HepG2 (cell line): ENCODE measurements around the gene AP4M1. TPM values are rescaled to one million over a fixed set of nuclear protein-coding genes. Genes with fewer than 3 reads are reported as not detected.
A peak's percentile ranks its signal among the peaks of the same experiment; 100 is the strongest.

Experiments
- DMTF1 ChIP-seq: sonication (generic); formaldehyde crosslinking; IDR thresholded peaks from 2 replicates; pipeline ENCODE4 v1.4.0; 2020; ENCODE audit warnings: mild to moderate bottlenecking, missing genetic modification reagents
- GATA4 ChIP-seq: sonication (generic); IDR thresholded peaks from 2 replicates; pipeline ENCODE4 v1.6.1; 2016; ENCODE audit warnings: antibody characterized with exemption, low read depth, borderline replicate concordance
- IRF1 ChIP-seq: sonication (generic); formaldehyde crosslinking; IDR thresholded peaks from 2 replicates; pipeline ENCODE4 v1.4.0; 2020; ENCODE audit warnings: low read depth, mild to moderate bottlenecking, missing genetic modification reagents
- NFE2L2 ChIP-seq: fragments of 150-350 bp; IDR thresholded peaks from 2 replicates; pipeline ENCODE4 v1.6.1; 2014; ENCODE audit warnings: low read length
- POLR2AphosphoS2 ChIP-seq: IDR thresholded peaks from 2 replicates; pipeline ENCODE4 v1.6.1; 2011; ENCODE audit warnings: low read depth, low read length, improper control_type of control experiment
- RERE ChIP-seq: IDR thresholded peaks from 2 replicates; pipeline ENCODE4 v1.6.1; 2016; ENCODE audit warnings: low read depth, missing genetic modification reagents, missing compliant biosample characterization
- ZNF24 ChIP-seq: fragments of 450-650 bp; IDR thresholded peaks from 2 replicates; pipeline ENCODE4 v1.6.1; 2017; ENCODE audit warnings: antibody characterized with exemption, mild to moderate bottlenecking
- polyA plus RNA-seq, 8 experiments: library from polyadenylated mRNA; depleted of rRNA in 3 of 8; stranded (reverse) in 7 of 8; unstranded in 1 of 8; fragments of >200 nt; fragmentation: Illumina TruSeq in 4 of 8; extraction: Trizol in 4 of 8; gene quantifications; 2 replicates each; pipeline versions ENCODE4 v1.2.1 to v1.2.3, GENCODE V29; 2011 to 2016; ENCODE audit warnings: low read depth in 4 of 8, missing spikeins in 1 of 8, mixed read lengths in 1 of 8; ENCODE audit not compliant: insufficient read depth in 1 of 8
- total RNA-seq, 5 experiments: library from RNA; depleted of rRNA; stranded (reverse); fragments of >200 nt; fragmentation: Illumina TruSeq; extraction: Trizol; gene quantifications; 2 replicates each; pipeline ENCODE4 v1.2.3, GENCODE V29; 2016; ENCODE audit warnings: low read depth in 1 of 5
- TF ChIP-seq, protein P1 (sequence below), 2 experiments: sonication (generic) in 1 of 2; formaldehyde crosslinking in 1 of 2; IDR thresholded peaks; 2 replicates each; pipeline versions ENCODE4 v1.6.1 to v1.9.0; 2014 to 2022; ENCODE audit warnings: antibody characterized with exemption in 1 of 2, borderline replicate concordance in 1 of 2, inconsistent platforms in 1 of 2, low read depth in 1 of 2, missing genetic modification reagents in 1 of 2
- TF ChIP-seq, protein P2 (sequence below), 2 experiments: sonication (generic) in 1 of 2; formaldehyde crosslinking in 1 of 2; IDR thresholded peaks; 2 replicates each; pipeline versions ENCODE4 v1.4.0 to v1.6.1; 2018 to 2020; ENCODE audit warnings: missing genetic modification reagents in 2 of 2, borderline replicate concordance in 1 of 2, low read depth in 1 of 2, mild to moderate bottlenecking in 1 of 2, missing biosample characterization in 1 of 2

AP4M1 gene
- total and polyA plus RNA-seq, 2 of the 13 experiments (the other 11 are each of a cell fraction or from before 2014, with no cell fraction given) = 6.3 to 9.7 TPM

GRCh38 chr7:100148559-100149328 lies 47.3 kb downstream of the AP4M1 start, which contains the start of gene LAMTOR4 (continued):
- TF ChIP-seq RERE (CRISPR knock-in tag) (no peak), ZNF24 (no peak), POLR2AphosphoS2 (peak; percentile 53; the same call in 1 of the 2 replicates), NFE2L2 (no peak), IRF1 (CRISPR knock-in tag) (no peak), GATA4 (peak; percentile 52; the same call in 1 of the 2 replicates), DMTF1 (CRISPR knock-in tag) (no peak)
- TF ChIP-seq, protein P1, sequence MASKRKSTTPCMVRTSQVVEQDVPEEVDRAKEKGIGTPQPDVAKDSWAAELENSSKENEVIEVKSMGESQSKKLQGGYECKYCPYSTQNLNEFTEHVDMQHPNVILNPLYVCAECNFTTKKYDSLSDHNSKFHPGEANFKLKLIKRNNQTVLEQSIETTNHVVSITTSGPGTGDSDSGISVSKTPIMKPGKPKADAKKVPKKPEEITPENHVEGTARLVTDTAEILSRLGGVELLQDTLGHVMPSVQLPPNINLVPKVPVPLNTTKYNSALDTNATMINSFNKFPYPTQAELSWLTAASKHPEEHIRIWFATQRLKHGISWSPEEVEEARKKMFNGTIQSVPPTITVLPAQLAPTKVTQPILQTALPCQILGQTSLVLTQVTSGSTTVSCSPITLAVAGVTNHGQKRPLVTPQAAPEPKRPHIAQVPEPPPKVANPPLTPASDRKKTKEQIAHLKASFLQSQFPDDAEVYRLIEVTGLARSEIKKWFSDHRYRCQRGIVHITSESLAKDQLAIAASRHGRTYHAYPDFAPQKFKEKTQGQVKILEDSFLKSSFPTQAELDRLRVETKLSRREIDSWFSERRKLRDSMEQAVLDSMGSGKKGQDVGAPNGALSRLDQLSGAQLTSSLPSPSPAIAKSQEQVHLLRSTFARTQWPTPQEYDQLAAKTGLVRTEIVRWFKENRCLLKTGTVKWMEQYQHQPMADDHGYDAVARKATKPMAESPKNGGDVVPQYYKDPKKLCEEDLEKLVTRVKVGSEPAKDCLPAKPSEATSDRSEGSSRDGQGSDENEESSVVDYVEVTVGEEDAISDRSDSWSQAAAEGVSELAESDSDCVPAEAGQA (IDR thresholded peaks at IDR 0.05; ENCODE audit: low read depth) = 0 out of 2 replicates have a peak, but pooled peaks have one; percentile 34
- TF ChIP-seq, protein P1 (CRISPR knock-in tag; IDR thresholded peaks at IDR 0.05; ENCODE audit: borderline replicate concordance) = no peak
- TF ChIP-seq, protein P2, sequence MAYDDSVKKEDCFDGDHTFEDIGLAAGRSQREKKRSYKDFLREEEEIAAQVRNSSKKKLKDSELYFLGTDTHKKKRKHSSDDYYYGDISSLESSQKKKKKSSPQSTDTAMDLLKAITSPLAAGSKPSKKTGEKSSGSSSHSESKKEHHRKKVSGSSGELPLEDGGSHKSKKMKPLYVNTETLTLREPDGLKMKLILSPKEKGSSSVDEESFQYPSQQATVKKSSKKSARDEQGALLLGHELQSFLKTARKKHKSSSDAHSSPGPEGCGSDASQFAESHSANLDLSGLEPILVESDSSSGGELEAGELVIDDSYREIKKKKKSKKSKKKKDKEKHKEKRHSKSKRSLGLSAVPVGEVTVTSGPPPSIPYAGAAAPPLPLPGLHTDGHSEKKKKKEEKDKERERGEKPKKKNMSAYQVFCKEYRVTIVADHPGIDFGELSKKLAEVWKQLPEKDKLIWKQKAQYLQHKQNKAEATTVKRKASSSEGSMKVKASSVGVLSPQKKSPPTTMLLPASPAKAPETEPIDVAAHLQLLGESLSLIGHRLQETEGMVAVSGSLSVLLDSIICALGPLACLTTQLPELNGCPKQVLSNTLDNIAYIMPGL (CRISPR knock-in tag; IDR thresholded peaks at IDR 0.05; ENCODE audit: borderline replicate concordance in 1 of 2, low read depth in 1 of 2) = peak; percentile 51 to 67; a peak in 2 of 4 replicates
